Measurements from ENCODE around the gene CEP164.

Gene CEP164

DNA sequence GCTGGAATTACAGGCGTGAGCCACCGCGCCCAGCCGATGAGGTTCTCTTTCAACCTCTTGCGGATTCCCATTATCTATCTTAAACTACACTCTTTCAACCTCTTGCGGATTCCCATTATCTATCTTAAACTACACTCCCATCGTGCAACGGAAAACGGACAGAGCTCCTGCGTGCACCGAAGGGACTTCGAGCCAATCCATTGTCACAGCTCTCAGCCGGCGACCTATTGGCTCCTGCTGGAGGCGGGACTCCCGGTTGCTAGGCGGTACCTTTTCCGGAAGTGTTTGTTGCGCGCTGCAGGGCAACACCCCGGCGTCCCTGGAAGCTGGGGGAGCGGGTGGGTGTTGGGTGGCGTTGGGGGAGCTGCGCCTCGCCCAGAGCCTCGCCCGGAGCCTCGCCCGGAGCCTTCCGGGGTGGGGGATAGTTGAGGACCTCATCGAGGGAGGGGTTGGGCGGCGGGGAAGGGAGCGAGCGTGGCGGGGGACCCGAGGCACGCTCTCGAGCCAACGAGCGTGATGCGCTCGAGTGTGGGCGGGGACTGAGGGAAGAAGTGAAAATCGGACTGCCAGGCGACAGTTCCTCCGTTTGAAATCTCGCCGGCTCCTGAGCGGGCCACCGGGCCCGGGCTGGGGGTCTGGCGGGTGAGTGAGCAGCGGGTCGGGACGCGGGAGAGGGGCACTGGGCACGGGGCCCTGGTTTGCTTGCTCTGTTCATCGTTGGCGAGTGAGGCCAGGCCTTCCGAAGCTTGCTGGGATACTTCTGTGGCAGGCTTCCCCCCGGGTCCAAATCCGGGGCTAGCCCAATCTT is at the start of gene CEP164:
Gene CEP164, plus strand, starts transcription at position 288 of the 808 bp plus-strand sequence. CDS start 10,733 bp downstream, outside the sequence.
- DNase-seq (ENCODE audit: low read depth in 3 of 3, low spot score in 1 of 3): peak; percentile 77 to 84 (median 81)

DNA sequence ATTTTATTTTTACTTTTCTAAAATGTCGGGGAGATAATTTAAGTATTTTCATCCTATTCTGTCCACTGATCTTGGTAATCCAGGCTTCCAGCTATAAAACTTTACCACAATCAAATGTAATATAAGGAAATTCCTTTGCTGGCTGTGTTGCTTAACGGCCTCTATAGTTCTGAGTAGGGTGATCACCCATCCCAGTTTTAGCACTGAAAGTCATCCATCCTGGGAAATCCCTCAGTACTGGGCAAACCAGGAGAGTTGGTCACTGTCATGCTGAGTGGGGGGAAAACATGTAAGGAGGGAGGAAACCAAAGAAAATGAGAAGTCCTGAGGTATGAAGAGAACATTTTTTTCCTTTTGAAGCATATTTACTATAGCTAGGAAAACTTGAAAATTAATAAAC is 49.3 kb upstream of the CEP164 start:
- DNase-seq (ENCODE audit: low read depth in 3 of 3, low spot score in 1 of 3): no peak

DNA sequence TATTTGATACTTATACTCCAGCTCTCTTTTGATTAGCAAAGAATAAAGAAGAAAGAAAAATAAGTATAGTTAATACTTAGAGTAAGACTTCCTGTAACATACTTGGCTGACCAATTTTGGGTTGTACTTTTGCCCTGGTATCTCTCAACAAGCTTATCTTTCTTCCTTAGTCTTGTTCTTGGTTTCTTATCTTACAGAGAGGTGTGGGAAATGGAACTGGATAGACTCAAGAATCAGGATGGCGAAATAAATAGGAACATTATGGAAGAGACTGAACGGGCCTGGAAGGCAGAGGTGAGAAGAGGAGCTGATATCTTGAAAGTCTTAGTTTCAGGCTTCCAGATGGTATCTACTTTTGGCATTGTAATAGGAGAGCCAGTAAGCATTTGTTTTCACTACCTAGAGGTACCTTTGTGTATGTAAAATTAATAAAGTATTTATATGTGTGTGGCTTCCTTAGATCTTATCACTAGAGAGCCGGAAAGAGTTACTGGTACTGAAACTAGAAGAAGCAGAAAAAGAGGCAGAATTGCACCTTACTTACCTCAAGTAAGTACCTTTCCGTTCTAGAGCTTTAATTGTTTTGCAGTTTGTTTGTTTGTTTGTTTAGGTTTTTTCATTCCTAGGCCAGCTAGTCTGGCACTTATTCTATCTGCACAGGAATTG is 47.8 kb upstream of the CEP164 start:
- no peak for DNase-seq (ENCODE audit: low read depth in 3 of 3, low spot score in 1 of 3)

DNA sequence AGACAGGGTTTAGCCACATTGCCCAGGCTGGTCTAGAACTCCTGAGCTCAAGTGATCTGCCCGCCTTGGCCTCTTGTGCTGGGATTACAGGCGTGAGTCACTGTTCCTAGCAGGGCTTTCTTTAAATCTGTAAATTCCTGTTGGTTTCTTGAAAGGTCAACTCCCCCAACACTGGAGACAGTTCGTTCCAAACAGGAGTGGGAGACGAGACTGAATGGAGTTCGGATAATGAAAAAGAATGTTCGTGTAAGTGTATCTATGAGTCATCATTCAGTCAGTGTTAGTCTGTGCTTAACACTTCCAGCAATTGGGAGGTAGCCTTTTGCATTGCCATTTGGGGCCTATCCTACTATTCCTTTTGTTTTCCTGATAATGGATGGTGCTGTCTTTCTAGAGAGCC is 46.5 kb upstream of the CEP164 start:
- no peak for DNase-seq (ENCODE audit: low read depth in 3 of 3, low spot score in 1 of 3)

DNA sequence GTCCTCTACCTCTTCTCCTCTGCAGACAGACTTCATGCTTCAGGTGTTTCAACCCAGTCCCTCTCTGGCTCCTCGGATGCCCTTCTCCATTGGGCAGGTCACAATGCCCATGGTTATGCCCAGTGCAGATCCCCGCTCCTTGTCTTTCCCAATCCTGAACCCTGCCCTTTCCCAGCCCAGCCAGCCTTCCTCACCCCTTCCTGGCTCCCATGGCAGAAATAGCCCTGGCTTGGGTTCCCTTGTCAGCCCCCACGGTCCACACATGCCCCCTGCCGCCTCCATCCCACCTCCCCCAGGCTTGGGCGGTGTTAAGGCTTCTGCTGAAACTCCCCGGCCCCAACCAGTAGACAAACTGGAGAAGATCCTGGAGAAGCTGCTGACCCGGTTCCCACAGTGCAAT is 45.8 kb upstream of the CEP164 start:
- DNase-seq (ENCODE audit: low read depth in 3 of 3, low spot score in 1 of 3): no peak

DNA sequence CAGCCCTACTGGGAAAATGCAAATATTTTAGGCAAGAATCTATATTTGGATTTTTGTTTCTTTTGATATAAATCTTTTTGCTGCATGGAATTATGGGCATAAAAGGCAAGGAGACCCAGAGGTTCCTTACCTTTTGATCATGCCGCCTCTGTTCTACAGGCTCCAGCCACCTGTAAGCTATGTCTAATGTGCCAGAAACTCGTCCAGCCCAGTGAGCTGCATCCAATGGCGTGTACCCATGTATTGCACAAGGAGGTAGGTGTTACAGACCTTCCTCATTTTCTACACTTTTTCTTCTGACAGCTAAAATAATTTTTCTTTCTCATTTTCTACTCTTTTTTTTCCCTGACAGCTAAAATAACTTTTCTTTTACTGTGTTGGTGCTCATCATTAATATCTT is 44.7 kb upstream of the CEP164 start:
- no peak for DNase-seq (ENCODE audit: low read depth in 3 of 3, low spot score in 1 of 3)

DNA sequence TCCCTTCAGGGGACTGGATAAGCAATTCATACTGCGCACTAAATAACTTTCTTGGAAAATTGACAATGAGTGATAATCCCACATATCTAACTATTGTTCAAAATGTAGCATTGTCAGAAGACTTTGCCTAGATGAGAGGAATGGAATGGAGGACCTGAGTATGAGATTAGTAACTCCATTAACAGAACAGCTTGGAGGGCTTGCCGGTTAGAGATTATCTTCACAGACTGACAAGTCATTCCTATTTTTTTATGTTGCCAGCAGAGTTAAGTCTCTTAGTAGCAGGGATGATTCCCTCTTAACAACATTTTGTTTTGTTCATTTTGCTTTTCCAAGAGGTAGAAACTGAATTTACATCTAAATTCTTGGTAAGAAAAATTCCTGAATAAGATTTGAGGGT is 43.6 kb upstream of the CEP164 start:
- DNase-seq (ENCODE audit: low read depth in 3 of 3, low spot score in 1 of 3): no peak

DNA sequence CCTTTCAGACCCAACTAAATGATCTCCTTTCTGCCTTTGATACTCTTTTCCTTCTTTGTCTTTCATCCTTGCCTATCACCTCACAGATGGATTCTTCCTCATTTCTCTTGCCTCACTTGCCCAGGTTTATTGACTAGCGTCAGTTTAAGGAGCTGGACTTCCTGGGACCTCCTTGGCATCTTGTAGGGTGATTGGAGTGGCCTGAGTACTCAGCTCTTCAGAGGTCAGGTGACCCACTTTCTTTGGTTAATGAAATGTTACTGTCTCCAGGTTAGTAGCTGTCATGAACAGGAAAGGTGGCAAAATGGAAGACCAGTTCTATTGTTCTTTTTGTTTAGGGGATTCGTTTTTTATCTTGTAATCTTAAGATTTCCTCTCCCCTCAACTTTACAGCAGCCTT is 41.1 kb upstream of the CEP164 start:
- no peak for DNase-seq (ENCODE audit: low read depth in 3 of 3, low spot score in 1 of 3)

DNA sequence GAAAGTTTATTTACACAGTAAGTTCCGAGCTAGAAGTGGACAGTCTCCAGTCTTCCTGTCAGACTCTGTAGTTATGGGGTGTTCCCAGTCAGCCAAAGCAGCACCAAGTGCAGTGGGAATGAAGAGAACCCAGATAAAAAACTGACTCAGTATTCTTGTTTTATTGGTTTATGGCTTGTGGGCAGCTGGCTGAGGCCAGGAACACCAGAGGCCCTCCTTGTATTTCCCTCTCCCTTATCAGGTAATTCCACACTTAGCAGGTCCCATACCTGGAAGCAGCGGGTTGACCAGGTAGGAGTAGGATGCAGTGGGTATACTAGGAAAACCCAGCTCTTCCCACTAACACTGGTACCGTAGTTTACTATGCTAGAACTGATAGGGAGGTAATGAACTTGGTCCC is 40.0 kb upstream of the CEP164 start:
- no peak for DNase-seq (ENCODE audit: low read depth in 3 of 3, low spot score in 1 of 3)

DNA sequence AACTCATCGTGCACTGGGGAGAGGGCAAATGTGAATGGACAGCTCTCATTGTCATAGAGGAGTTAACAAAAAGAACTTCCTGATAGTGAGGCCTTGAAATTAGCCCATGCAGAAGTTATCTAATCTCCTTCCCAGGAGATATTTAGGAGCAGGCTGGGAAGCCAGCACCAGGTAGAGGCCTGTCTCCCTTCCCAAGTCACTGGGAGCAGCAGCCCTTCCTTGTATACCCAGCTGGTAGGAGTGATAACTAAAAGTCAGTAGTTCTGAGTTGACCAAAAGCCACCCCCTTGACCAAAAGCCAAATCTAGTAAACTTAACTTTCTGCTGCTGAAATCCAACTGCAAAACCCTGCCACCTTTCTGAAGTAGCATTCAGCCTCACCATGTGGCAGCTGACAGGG is 37.9 kb upstream of the CEP164 start:
- no peak for DNase-seq (ENCODE audit: low read depth in 3 of 3, low spot score in 1 of 3)

DNA sequence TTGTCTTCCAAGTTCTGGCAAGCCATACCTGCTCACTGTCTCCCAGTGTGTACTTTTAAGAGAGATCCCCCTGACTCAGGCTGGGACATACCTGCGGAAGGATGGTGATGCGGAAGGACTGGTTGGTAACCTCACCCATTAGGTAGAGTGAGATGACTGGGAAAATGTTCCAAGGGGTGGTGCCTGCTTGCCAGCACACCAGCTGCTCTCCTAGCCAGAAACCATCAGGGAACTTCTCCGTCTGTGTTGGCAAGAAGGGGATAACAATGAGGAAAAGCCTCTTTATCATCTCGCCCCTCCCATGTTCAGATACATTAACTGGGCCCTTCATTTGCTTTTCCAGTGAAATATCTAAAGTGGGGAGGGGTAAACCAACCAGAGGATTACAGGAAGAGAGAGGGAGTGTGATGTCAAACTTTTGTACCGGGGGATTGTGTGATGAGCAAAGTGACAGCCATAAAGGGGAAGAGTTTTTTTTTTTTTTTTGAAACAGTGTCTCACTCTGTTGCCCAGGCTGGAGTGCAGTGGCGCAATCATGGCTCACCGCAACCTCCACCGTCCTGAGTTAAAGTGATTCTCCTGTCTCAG is 36.8 kb upstream of the CEP164 start, which contains the start of gene BACE1-AS:
Gene BACE1-AS, plus strand, starts transcription at position 538 of the 588 bp plus-strand sequence.
- no peak for DNase-seq (ENCODE audit: low read depth in 3 of 3, low spot score in 1 of 3)

DNA sequence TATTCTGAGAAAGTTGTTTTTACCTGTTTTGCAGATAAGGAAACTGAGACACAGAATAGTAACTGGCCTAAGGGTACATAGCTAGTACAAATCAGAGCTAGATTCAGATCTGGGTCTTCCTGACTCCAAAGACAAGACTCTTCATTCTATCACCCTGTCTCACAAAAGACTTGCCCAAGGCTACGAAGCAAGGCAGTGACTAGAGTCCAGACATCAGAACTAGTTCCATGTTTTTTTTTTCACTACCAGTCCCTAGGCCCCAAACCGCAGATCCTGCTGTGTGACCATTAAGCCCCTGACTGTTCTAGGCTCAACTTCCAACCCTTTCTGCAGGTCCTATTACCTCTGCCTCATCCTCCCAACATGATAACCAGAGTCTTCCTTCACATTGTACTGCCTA is 35.0 kb upstream of the CEP164 start:
- no peak for DNase-seq (ENCODE audit: low read depth in 3 of 3, low spot score in 1 of 3)

DNA sequence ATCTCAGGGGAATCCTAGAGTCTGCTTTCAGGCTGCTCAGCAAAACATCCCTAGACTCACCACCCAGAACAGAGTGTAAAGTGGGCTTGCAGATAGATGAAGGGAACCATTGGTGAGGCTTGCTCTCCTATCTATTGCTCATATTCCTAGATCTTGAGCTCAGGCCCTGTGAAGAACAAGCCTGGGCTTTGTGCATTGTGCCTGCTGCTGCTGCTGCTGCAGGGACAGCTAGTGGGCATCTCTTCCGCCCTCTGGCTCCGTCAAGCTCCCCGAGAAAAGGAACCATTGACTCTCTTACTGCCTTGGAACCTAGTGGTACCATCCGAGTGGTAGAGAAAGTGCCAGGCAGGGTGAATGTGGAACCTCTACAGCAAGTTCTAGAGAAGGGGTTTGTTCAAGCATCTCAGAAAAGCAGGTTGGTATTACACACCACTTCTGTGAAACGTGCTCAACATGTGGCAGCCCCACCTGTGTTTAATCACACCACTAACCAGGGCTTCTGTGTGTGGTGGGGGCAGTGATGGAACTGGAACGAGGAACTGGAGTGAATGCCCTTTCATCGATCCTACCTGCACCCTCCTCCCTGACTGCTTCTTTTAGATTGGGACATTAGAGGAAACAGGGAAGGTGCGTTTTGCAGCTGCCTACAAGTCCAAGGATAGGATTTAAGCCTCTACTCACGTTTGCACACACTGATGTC is 32.1 kb upstream of the CEP164 start:
- no peak for DNase-seq (ENCODE audit: low read depth in 3 of 3, low spot score in 1 of 3)

DNA sequence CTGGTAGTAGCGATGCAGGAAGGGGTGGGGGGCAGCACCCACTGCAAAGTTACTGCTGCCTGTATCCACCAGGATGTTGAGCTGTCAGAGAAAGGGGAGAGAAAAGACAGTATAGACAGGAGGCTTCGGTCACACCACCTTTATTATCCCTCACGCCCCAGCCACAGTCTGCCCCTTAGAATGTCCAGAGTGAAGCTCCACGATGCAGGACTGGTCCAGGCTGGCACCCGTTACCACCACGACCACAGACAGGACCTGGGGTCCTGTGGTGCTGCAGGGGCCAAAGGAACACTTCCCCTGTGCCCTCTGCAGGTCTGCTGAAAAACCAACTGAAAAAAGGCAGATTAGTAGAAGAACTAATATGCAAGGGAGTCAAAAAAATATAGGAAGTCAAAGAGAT is 30.8 kb upstream of the CEP164 start:
- DNase-seq (ENCODE audit: low read depth in 3 of 3, low spot score in 1 of 3): no peak

DNA sequence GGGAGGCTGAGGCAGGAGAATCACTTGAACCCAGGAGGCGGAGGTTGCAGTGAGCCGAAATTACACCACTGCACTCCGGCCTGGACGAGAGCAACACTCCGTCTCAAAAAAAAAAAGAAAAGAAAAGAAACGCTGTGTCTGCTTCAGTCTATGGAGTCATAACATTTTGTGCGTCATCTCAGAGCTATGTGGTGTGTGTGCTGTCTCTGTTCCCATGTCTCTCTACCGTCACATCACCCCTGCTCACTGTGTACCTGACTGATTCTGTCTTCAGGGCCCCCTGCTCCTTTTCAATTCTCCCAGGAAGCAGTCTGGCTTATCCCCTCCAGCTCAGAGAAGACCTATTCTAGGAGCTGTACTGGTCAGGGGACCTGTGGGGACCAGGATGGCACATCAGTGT is 29.5 kb upstream of the CEP164 start:
- DNase-seq (ENCODE audit: low read depth in 3 of 3, low spot score in 1 of 3): no peak

DNA sequence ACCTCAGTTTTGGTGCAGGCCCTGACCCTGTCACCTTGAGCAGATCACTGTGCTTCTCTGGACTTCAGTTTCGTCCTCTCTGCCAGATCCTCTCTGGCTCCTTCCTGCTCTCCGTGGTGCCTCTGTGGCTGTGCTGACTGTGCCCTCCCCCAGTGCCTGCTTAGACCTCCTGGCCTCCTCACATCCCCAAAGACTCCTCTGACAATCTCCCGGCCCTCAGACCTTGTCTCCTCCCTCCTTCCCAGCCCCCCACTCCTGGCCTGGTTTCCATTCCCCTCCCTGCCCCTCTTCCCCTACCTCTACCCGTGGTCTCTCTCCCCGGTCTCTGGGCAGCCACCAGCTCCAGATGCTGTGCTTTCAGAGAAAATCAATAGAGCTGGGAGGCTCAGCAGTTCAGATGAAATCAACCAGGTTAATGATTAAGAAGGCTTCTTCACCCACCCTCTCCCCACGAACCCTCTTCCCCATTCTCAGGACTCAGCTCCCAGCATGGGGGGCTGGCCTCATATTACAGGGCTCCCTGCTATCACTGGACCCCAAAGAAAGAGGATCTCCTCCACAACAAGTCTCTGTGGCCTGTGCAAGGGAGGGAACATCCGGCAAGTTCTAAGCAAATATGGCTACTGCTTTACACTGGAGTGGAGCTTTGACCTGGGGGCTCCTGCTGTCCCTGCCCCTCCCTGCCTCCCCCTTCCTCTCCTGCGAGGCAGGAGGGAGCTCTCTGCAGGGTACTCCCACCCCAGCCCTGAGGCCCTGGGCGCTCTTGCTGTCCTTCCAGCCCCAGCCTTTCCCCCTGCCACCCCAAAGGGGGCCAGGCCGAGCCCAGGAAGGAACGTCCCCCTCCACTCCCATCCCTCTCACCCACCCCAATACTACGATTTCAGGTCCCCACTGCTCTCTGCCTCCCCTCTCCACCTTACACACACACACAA is 28.0 kb upstream of the CEP164 start:
- no peak for DNase-seq (ENCODE audit: low read depth in 3 of 3, low spot score in 1 of 3)

DNA sequence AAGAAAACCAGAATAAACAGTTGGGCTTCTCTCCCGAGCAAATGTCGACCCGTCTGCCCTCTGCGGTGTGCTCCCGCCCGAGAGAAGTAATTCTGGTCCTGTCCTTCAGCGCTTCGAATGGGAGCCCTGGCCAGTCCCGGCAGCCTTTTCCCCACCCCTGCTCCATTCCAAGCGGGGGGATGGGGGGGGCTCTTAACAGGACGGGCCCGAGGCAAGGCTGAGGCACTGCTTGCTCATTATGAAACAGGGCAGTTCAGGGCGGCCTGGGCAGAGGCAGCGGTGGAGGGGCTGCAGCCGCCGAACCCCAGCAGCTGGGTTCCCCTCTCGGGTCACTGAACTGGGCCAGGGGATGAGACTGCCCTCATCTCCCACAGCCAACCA is 27.4 kb upstream of the CEP164 start:
- DNase-seq (ENCODE audit: low read depth in 3 of 3, low spot score in 1 of 3): no peak

DNA sequence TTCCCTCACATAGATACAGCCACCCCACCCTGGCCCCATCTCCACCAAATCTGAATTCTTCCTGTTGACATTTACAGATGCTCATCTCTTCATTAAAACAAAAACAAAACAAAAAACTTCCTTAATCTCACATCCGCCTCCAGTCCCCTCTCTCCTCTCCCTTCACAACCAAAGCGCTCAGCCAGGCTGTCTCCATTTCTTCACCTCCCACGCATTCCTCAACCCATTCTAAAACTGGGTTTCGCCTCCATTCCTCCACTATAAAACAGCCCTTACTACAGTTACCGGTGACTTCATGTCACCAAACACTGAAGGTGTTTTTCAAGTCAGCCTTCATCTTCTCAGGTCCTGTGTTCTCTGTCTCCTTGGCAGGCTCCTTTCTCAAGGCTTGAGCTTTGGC is 26.9 kb upstream of the CEP164 start:
- DNase-seq (ENCODE audit: low read depth in 3 of 3, low spot score in 1 of 3): no peak

DNA sequence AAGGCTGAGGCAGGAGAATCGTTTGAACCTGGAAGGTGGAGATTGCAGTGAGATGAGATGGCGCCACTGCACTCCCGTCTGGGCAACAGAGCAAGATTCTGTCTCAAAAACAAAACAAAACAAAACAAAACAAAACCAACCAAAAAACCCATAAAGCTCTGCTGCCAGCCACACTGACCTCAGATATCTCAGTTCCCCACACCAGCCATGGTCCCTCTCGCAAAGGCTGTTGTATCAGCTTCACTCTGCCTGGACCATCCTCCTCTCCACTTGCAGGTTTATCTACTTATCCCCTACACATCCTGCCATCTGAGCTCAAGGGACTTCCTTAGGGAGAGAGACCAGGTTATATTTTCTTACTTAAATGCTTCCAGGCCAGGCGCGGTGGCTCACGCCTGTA is 25.4 kb upstream of the CEP164 start:
- DNase-seq (ENCODE audit: low read depth in 3 of 3, low spot score in 1 of 3): no peak

DNA sequence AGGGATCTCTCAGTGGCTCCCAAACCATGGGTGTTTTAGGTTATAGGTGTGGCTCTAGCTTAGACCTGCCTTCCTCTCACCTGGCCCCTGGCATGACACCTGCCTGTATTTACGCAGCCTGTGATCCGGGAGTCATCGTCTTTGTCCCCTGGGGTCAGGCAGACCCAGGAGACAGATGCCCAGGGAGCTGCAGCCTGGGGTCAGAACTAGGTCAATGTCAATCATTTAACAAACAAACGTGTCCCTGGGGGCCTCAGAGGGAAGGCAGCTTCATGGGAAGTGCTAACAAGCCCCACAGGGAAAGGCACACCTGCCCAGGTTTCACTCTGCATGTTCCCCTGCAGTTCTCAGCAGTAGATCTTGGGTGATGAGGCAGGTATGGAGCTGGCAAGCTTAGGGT is 24.6 kb upstream of the CEP164 start:
- no peak for DNase-seq (ENCODE audit: low read depth in 3 of 3, low spot score in 1 of 3)

All from stimulated activated CD4-positive, alpha-beta T cell treated with anti-CD3 and anti-CD28 coated beads, TNF-alpha, amount 100 ng/mL, for 1 hour (primary cell).